ENCODE results near the gene LSM7. TPM values are rescaled to one million over a fixed set of nuclear protein-coding genes. Genes with fewer than 3 reads are reported as not detected.
"Not testable (repeated sequence)": the region's sequence is repeated elsewhere in the genome, so short reads cannot be mapped to it uniquely, and the experiment has no call there.

The LSM7 gene
- polyA plus RNA-seq, 3 donors from 2014 or later, result 163 to 285 (median 170) TPM

DNA sequence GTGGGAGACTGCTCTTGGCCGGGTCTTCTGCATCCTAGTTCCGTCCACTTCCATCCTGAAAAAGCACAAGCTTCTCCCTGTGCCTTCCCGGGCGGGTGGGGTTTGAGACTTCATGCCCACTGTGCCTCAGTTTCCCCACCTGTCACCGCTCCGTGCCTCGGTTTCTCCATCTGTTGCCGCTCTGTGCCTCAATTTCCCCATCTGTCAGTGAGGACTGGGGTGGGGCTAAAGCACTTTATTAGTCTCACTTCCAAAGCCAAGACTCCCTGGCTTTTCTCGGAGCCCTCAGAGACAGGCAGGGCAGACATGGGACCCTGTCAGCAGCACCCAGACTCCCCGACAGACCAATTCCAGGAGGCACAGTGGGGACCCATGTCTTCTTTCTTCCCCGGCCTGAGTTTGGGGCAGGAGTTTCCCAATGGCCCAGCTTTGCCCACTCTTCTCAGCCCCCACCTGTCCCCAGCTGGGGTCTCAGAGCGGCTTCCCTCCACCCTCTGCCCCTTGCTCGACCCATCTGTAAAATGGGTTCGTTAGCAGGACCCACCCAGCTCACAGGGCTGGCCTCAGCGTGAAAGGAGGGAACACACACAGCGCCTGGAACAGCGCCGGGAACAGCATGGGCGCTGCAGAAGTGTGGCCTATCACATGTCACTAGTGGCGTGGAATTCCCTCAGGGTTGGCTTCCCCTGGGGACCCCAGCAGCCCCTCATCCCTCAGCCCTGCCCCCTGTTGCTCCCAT is 41.8 kb downstream of the LSM7 start:
- no peak for DNase-seq
- no peaks in the 10 kb centered on the region for H3K9me3 Mint-ChIP-seq
- H3K36me3 Mint-ChIP-seq, result no peaks in the 10 kb centered on the region
- no peak overlapping the region for H3K4me3 Mint-ChIP-seq
- peaks cover 12 to 35% (median 26%) of the 10 kb centered on the region in 3 donors for H3K27me3 Mint-ChIP-seq (ENCODE audit: low read depth in 3 of 3)
- peaks cover 36 to 37% of the 10 kb centered on the region in 2 donors for H3K4me1 Mint-ChIP-seq
- H3K27ac Mint-ChIP-seq, result peak overlapping the region in 2 of 6 donors; percentile 19 to 56

DNA sequence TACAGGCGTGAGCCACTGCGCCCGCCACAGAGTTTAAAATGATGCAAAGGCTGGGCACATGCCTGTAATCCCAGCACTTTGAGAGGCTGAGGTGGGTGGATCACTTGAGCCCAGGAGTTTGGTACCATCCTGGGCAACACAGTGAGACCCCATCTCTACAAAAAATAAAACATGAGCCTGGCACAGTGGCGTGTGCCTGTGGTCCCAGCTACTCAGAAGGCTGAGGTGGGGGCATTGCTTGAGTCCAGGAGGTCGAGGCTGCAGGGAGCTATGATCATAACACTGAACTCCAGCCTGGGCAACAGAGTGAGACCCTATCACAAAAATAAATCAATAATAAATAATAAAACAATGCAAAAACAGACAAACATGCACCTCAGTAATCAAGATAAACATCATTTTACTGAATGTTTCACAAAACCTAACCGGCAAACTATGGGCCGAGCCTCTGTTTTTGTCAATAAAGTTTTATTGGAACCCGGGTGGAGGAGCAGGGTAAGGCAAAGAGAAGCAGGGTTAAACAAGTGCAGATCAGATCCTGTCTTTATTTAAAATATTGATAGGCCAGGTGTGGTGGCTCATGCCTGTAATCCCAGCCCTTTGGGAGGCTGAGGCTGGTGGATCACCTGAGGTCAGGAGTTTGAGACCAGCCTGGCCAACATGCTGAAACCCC is 44.4 kb downstream of the LSM7 start:
- Mint-ChIP-seq H3K9me3 (no peaks in the 10 kb centered on the region), H3K36me3 (no peaks in the 10 kb centered on the region), H3K4me1 (peaks cover 28 to 36% of the 10 kb centered on the region in 2 donors), H3K27me3 (ENCODE audit: low read depth in 3 of 3) (peaks cover 11 to 21% (median 21%) of the 10 kb centered on the region in 3 donors), H3K27ac (peak overlapping the region in 2 of 6 donors; percentile 28 to 34), H3K4me3 (no peak overlapping the region)
- no peak for DNase-seq

DNA sequence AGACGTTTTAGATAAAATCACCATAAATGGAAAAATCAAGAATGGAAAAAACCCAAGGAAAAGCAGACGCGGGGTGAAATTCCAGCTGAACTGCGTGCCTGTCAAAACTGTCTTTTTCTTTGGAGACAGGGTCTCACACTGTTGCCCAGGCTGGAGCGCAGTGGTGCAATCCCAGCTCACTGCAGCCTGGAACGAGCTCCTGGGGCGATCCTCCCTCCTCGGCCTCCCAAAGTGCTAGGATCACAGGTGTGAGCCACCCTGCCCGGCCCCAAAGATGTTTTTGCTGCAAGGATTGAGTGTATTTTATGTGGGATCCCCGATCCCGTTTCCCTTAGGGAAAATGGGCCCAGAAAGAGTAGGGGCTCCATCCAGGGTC is 45.5 kb downstream of the LSM7 start:
- H3K27me3 Mint-ChIP-seq (ENCODE audit: low read depth in 3 of 3), result peaks cover 10 to 21% (median 14%) of the 10 kb centered on the region in 3 donors
- peaks cover 17 to 24% of the 10 kb centered on the region in 2 donors for H3K4me1 Mint-ChIP-seq
- peak overlapping the region; percentile 87 to 92 (median 91) for H3K4me3 Mint-ChIP-seq
- no peaks in the 10 kb centered on the region for H3K36me3 Mint-ChIP-seq
- no peaks in the 10 kb centered on the region for H3K9me3 Mint-ChIP-seq
- no peak for DNase-seq
- peak overlapping the region; percentile 51 to 93 (median 82) for H3K27ac Mint-ChIP-seq

DNA sequence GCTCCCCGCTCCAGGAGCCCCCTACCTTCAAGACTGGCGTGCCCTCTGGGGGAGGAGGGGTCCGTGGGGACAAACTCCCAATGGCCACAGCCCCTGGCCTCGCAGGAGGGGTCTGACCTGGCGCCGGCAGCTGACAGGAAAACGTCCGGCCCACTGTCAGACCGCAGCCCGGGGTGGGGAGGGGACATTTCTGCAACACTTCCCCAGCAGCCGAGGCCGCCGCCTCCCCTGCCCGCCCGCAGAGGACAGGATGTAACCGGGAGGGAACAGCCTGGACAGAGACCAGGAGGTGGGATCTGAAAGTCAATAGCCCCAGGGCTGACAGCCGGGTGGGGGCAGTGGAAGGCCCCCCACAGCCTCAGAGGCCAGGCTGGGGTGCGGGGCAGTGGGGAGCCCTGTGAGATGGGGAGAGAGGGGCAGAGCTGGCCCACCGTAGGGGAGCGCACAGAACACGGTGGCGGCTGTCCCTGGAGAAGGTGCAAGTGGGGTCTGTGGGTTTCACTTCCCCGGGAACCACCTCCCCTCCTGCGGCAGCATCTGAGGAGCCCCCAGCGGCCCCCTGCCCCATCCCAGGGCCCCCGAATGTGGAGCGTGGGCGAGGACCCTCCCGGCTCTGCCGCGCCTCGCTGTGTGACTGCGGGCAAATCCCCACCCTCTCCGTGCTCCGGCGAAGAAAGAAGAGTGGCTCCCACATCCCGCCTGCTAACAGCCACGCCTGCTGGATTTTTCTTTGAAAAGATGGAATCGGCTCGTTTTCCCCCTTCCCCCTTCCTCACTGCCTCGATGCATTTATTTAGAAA is 46.1 kb downstream of the LSM7 start, which contains the start of gene PEAK3:
Gene PEAK3, minus strand, starts transcription at position 114 of the 800 bp plus-strand sequence. CDS start 1,244 bp downstream, outside the sequence.
- peak within 1 kb of the TSS; percentile 87 to 92 (median 91) for H3K4me3 Mint-ChIP-seq
- H3K36me3 Mint-ChIP-seq, result peaks cover 0 to 2% (median under 1%) of the 10 kb centered on the region in 3 donors
- H3K4me1 Mint-ChIP-seq, result peaks cover 19 to 23% of the 10 kb centered on the region in 2 donors
- DNase-seq, result peak; percentile 80 to 81 (median 80)
- peaks cover 11 to 19% (median 19%) of the 10 kb centered on the region in 3 donors for H3K27me3 Mint-ChIP-seq (ENCODE audit: low read depth in 3 of 3)
- no peaks in the 10 kb centered on the region for H3K9me3 Mint-ChIP-seq
- H3K27ac Mint-ChIP-seq, result peak within 1 kb of the TSS; percentile 87 to 93 (median 90)

DNA sequence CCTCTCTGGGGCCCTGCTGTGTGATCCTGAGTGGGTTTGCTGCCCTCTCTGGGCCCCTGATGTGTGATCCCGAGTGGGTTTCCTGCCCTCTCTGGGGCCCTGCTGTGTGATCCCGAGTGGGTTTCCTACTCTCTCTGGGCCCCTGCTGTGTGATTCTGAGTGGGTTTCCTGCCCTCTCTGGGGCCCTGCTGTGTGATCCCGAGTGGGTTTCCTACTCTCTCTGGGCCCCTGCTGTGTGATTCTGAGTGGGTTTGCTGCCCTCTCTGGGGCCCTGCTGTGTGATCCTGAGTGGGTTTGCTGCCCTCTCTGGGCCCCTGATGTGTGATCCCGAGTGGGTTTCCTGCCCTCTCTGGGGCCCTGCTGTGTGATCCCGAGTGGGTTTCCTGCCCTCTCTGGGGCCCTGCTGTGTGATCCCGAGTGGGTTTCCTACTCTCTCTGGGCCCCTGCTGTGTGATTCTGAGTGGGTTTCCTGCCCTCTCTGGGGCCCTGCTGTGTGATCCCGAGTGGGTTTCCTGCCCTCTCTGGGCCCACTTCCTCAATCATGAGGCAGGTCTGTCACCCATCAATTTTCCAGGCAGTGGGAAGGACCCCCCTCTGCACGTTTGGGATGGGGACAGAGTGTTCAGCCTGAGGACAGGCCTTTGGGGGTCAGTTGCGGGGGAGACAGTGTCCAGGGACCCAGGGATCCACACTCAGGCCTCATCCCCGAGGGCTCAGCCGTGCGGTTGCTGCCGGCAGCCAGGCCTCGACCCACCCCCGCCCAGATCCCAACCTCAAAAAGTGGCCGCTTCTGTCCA is 46.9 kb downstream of the LSM7 start:
- DNase-seq, H3K9me3 Mint-ChIP-seq, H3K36me3 Mint-ChIP-seq: not testable (repeated sequence)
- Mint-ChIP-seq H3K27me3 (ENCODE audit: low read depth in 3 of 3) (peaks cover 16 to 26% (median 24%) of the 10 kb centered on the region in 3 donors), H3K27ac (peak overlapping the region; percentile 87 to 93 (median 90)), H3K4me1 (peaks cover 22 to 27% of the 10 kb centered on the region in 2 donors), H3K4me3 (peak overlapping the region; percentile 87 to 92 (median 91))

DNA sequence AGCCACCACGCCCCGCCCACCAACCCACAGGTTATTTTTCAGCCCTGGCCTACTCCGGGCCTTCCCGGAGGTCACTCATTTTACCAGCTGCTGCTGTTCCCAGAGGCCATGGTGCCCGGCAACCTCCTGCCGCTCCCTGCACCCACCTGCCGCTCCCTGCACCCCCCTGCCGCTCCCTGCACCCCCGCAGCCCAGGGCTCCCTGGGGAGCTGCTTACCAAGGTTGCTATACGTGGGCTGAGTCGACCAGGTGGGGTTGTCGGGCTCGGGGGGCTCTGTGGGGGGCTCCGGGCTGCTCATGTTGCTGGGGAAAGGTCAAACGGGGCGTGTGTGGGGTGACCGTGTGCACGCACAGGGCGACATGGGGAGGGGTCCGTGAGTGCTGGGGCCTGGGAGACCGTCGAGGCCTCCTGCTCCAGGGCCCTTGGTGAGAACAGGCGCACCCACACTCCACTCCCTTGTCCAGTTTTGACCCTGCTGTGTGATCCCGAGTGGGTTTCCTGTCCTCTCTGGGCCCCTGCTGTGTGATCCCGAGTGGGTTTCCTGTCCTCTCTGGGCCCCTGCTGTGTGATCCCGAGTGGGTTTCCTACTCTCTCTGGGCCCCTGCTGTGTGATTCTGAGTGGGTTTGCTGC is 47.6 kb downstream of the LSM7 start:
- H3K36me3 Mint-ChIP-seq, result peaks cover 0 to 5% (median 4%) of the 10 kb centered on the region in 3 donors
- H3K4me3 Mint-ChIP-seq, result peak overlapping the region; percentile 27 to 54 (median 49)
- DNase-seq, result no peak
- H3K27ac Mint-ChIP-seq, result peak overlapping the region in 5 of 6 donors; percentile 12 to 78 (median 39)
- H3K4me1 Mint-ChIP-seq, result peaks cover 22 to 28% of the 10 kb centered on the region in 2 donors
- H3K9me3 Mint-ChIP-seq, result no peaks in the 10 kb centered on the region
- H3K27me3 Mint-ChIP-seq (ENCODE audit: low read depth in 3 of 3), result peaks cover 16 to 25% (median 24%) of the 10 kb centered on the region in 3 donors

DNA sequence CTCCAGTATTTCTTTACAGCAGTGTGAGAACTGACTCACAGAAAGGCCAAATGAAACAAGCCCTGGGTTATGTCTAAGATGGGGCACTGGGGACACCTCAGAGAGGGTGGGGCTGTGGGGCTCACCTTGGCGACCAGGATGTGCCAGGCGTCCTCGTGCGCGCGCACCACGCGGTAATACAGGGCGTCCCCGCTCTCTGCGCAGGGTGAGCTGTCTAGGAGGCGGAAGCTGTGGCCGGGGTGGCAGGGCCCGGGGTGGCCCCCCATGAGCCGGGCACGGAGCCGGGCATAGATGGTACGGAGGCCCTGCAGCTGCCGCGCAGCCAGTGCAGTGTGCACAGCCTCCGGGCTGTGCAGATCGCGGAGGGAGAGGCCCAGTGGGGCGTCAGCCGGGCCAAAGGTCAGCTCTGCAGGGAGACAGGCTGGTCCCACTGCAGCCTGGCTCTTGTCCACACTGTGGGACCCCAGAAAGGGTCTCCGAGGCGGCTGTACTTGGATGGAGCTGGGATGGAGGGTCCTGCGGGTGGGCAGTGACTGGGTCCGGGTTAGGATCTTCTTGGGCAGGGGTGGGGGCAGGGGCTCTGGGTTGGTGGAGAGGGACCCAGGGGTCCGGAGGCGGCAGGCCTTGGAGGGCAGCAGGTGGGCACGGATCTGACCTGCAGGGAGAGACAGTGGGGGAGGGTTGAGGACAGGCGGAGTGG is 49.8 kb downstream of the LSM7 start:
- Mint-ChIP-seq H3K4me1 (peaks cover 36 to 42% of the 10 kb centered on the region in 2 donors), H3K9me3 (no peaks in the 10 kb centered on the region), H3K27me3 (ENCODE audit: low read depth in 3 of 3) (peaks cover 31 to 40% (median 38%) of the 10 kb centered on the region in 3 donors), H3K4me3 (no peak overlapping the region), H3K36me3 (peaks cover 3 to 8% (median 4%) of the 10 kb centered on the region in 3 donors), H3K27ac (peak overlapping the region in 1 of 6 donors; percentile 20)
- DNase-seq, result no peak

DNA sequence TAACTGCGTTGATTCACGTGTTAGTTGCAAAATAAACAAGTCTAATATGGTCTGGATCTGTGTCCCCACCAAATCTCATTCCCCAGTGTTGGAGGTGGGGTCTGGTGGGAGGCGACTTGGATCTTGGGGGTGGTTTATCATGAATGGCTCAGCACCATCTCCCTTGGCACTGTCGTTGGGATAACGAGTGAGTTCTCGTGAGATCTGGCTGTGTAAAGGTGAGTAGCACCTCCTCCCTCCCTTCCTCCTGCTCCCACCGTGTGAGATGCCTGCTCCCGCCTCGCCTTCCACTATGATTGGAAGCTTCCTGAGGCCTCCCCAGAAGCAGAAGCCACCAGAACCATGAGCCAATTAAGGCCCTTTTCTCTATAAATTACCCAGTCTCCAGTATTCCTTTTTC is 51.2 kb downstream of the LSM7 start:
- H3K4me3 Mint-ChIP-seq, result peak overlapping the region in 1 of 5 donors; percentile 49
- H3K9me3 Mint-ChIP-seq, result no peaks in the 10 kb centered on the region
- no peak for DNase-seq
- peaks cover 4 to 12% (median 7%) of the 10 kb centered on the region in 3 donors for H3K36me3 Mint-ChIP-seq
- peak overlapping the region in 5 of 6 donors; percentile 39 to 75 (median 55) for H3K27ac Mint-ChIP-seq
- H3K4me1 Mint-ChIP-seq, result peaks cover 32 to 40% of the 10 kb centered on the region in 2 donors
- H3K27me3 Mint-ChIP-seq (ENCODE audit: low read depth in 3 of 3), result peaks cover 38 to 42% (median 41%) of the 10 kb centered on the region in 3 donors

DNA sequence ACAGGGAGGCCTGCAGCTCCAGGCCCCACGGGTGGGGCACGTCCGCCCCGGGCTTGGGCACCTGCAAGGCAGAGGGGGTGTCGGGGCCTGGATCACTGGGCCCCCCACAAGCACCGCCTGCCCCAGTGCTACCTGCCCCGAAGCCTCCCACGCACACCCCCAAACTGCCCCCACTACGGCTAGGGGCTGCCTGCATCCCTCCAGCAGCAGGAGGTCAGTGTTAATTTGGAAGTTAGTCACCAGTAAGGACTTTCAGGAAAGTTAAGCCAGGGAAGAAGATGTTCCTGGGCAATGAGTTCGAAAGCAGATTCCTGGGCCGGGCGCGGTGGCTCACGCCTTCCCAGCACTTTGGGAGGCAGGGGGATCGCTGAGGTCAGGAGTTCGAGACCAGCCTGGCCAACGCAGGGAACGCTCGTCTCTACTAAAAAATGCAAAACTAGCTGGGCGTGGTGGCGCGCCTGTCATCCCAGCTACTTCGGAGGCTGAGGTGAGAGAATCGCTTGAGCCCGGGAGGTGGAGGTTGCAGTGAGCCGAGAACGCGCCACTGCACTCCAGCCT is 51.9 kb downstream of the LSM7 start:
- peaks cover 31 to 39% of the 10 kb centered on the region in 2 donors for H3K4me1 Mint-ChIP-seq
- H3K9me3 Mint-ChIP-seq, result no peaks in the 10 kb centered on the region
- H3K27me3 Mint-ChIP-seq (ENCODE audit: low read depth in 3 of 3), result peaks cover 38 to 40% (median 40%) of the 10 kb centered on the region in 3 donors
- H3K36me3 Mint-ChIP-seq, result peaks cover 4 to 12% (median 10%) of the 10 kb centered on the region in 3 donors
- H3K27ac Mint-ChIP-seq, result peak overlapping the region in 3 of 6 donors; percentile 46 to 72 (median 55)
- DNase-seq, result no peak
- H3K4me3 Mint-ChIP-seq, result no peak overlapping the region

DNA sequence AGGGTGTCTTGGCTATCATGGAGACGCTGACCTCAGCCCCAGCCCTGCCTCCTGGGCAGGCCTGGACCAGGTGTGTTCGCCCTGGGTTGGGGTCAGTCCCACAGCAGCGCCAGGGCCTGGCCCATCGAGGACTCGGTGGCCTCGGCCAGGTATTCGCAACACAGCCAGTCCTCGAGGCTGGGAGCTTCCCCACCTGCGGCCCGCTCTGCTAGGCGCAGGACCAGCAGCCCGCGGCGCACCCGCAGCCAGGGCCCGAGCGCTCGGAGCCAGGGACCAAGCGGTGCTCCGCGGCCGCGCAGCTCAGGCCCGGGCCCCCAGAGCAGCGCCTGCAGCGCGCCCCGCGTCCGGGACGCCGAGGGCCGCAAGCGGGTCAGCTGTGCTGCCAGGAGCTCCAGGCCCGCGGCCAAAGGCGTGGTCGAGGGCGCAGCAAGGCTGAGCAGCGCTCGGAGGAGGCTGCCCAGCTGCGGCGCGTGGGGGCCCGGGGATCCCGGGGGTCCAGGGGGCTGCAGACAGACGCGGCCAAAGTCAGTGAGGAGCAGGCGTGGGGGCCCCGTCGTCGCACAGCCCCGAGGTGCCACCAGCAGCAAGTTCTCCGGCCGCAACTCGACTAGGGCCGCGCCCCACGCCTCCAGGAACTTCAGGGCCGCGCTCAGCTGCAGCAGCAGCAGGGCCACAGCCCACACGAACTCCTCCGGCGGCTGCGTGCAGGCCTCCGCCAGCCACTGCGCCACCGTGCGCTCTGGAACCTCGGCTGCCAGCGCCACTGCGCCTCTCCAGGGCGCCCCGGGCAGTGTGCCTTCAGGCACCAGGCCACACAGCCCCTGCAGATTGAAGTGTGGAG is 52.6 kb downstream of the LSM7 start:
- Mint-ChIP-seq H3K4me1 (peaks cover 33 to 40% of the 10 kb centered on the region in 2 donors), H3K9me3 (no peaks in the 10 kb centered on the region), H3K27me3 (ENCODE audit: low read depth in 3 of 3) (peaks cover 39 to 41% (median 40%) of the 10 kb centered on the region in 3 donors), H3K4me3 (no peak overlapping the region), H3K27ac (no peak overlapping the region), H3K36me3 (peaks cover 4 to 12% (median 12%) of the 10 kb centered on the region in 3 donors)
- DNase-seq, result no peak

Data from immature natural killer cell (primary cell).